Measurements from ENCODE around the gene C9orf153. TPM values are rescaled to one million over a fixed set of nuclear protein-coding genes. Genes with fewer than 3 reads are reported as not detected.
A peak's percentile ranks its signal among the peaks of the same experiment; 100 is the strongest.

The C9orf153 gene
- total and polyA plus RNA-seq, 2 of the 8 experiments (the other 6 are each of a cell fraction or from before 2014, with no cell fraction given): not detected

DNA sequence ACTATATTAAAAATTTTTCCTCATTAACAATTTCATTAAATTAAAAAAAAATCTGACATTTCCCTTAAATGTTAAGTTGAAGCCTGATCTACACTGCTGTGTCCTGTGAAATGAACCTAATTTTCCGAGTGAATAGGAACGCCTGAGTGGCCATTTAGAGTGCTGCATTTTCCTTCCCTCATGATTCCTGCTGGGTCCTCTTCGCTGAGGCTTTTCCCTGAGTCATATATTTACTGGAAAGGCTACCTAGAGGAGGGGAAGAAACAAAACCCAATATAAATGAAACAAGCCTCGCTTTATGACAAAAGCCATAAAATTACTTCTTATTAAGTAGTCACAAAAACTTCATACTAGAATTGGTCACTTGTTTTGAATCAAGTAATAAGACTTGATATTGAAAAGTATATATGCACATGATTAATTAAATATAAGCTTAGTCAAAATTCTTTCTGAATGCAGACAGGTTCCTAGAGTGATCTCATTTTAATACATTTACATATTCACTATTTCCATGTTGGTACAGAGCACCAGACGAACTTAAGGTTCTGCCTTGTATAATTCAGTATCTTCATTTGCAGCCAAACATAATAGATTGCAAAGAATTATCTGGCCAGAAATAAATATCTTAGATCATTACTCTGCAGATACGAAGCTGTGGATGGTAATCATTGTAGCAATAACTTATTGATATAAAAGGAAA lies 29.2 kb upstream of the C9orf153 start:
- Histone ChIP-seq H3K4me2 (ENCODE audit: insufficient read depth in 1 of 2, low read depth in 2 of 2, low read length in 2 of 2) (0 out of 4 replicates have a peak overlapping the region, but pooled peaks of 1 of the 2 experiments have one; percentile 0), H3K79me1 (ENCODE audit: low read depth, low read length) (no peaks in the 10 kb centered on the region), H4K5ac (ENCODE audit: insufficient read length, low read depth, low read length) (no peak overlapping the region), H2BK12ac (ENCODE audit: low read depth, low read length) (no peak overlapping the region), H3K23ac (ENCODE audit: insufficient read length) (no peak overlapping the region), H4K91ac (replicated peaks; ENCODE audit: insufficient read length, low read length) (no peak overlapping the region), H2BK120ac (replicated peaks; ENCODE audit: low read depth, low read length) (no peak overlapping the region), H4K8ac (ENCODE audit: extremely low read depth, insufficient read depth, low read length) (no peak overlapping the region), H3K56ac (replicated peaks; ENCODE audit: insufficient read length, low read depth, low read length) (no peak overlapping the region), H3K36me3 (ENCODE audit: control insufficient read depth in 2 of 4, insufficient read depth in 4 of 4, low read length in 3 of 4) (no peaks in the 10 kb centered on the region), H3K9me3 (ENCODE audit: insufficient read depth in 2 of 2, low read depth in 1 of 2, low read length in 1 of 2) (no peaks in the 10 kb centered on the region), H3K18ac (ENCODE audit: extremely low read depth, low read length) (no peak overlapping the region), H3K4me1 (replicated peaks in 1 of 4; ENCODE audit: control insufficient read depth in 3 of 4, insufficient read depth in 4 of 4, low read length in 3 of 4) (peaks cover 0 to 5% (median 1%) of the 10 kb centered on the region in 4 experiments; a peak in 3 of 7 replicates), H2BK5ac (ENCODE audit: low read depth, low read length) (no peak overlapping the region), H2BK20ac (ENCODE audit: low read length) (no peak overlapping the region), H3K4ac (replicated peaks; ENCODE audit: insufficient read length, low read depth, low read length) (no peak overlapping the region), H3K27ac (ENCODE audit: low read depth, low read length) (no peak overlapping the region), H2BK15ac (ENCODE audit: low read length) (no peak overlapping the region), H3K27me3 (replicated peaks in 1 of 4; ENCODE audit: control insufficient read depth in 3 of 4, extremely low read depth in 1 of 4, insufficient read depth in 3 of 4, low read length in 3 of 4) (no peaks in the 10 kb centered on the region), H3K14ac (ENCODE audit: insufficient read length) (no peak overlapping the region), H3K79me2 (ENCODE audit: control insufficient read depth in 1 of 2, insufficient read depth in 2 of 2, low read length in 2 of 2) (no peaks in the 10 kb centered on the region), H3K23me2 (ENCODE audit: low read depth, low read length) (no peaks in the 10 kb centered on the region), H3K9ac (replicated peaks in 1 of 4; ENCODE audit: extremely low read depth in 1 of 4, low read depth in 3 of 4, low read length in 3 of 4) (no peak overlapping the region), H2AFZ (ENCODE audit: low read length) (no peak overlapping the region), H4K20me1 (replicated peaks in 1 of 2; ENCODE audit: control insufficient read depth in 1 of 2, insufficient read depth in 2 of 2, low read length in 2 of 2) (no peaks in the 10 kb centered on the region), H2AK5ac (ENCODE audit: low read depth, low read length) (no peak overlapping the region), H3K4me3 (ENCODE audit: extremely low read depth in 1 of 4, insufficient read depth in 2 of 4, low read depth in 3 of 4, low read length in 4 of 4) (no peak overlapping the region)
- ChIA-PET CTCF (ENCODE audit: partially characterized antibody) (no interaction called here), POLR2A (ENCODE audit: partially characterized antibody) (no interaction called here)
- 62% methylated on average over 6 of the region's 6 CpGs; no CpG with 5 or more reads in 1 of the 2 experiments for WGBS, 2 experiments (ENCODE audit: extremely low coverage in 1 of 2, insufficient coverage in 1 of 2, insufficient read length in 1 of 2, insufficient replicate concordance in 2 of 2, low coverage in 1 of 2, low lambda C conversion rate in 2 of 2, missing lambda C conversion rate in 1 of 2)
- FAIRE-seq (no peak), DNase-seq (ENCODE audit: low read depth in 1 of 2, low spot score in 2 of 2) (no peak)
- TF ChIP-seq CEBPB (IDR thresholded peaks at IDR 0.05; ENCODE audit: low read depth, low read length) (no peak), BACH1 (IDR thresholded peaks at IDR 0.05; ENCODE audit: low read length) (peak; percentile 81), ASH2L (IDR thresholded peaks at IDR 0.05; ENCODE audit: low read length) (no peak), E2F6 (IDR thresholded peaks at IDR 0.05) (no peak), MAFK (IDR thresholded peaks at IDR 0.05; ENCODE audit: low read depth, low read length) (peak; percentile 56), BRCA1 (IDR thresholded peaks at IDR 0.05; ENCODE audit: low read depth, low read length) (no peak), EZH2 (IDR thresholded peaks at IDR 0.05; ENCODE audit: low read depth, low read length, severe bottlenecking) (no peak), GABPA (IDR thresholded peaks at IDR 0.05; ENCODE audit: borderline replicate concordance, insufficient read depth, low read length) (no peak), SUZ12 (IDR thresholded peaks at IDR 0.05; ENCODE audit: low read length) (no peak), RAD21 (IDR thresholded peaks at IDR 0.05 in 1 of 2, conservative IDR thresholded peaks at IDR 0.05 in 1 of 2; ENCODE audit: low read depth in 2 of 2, low read length in 2 of 2) (no peak)
- TF ChIP-seq, protein P1, sequence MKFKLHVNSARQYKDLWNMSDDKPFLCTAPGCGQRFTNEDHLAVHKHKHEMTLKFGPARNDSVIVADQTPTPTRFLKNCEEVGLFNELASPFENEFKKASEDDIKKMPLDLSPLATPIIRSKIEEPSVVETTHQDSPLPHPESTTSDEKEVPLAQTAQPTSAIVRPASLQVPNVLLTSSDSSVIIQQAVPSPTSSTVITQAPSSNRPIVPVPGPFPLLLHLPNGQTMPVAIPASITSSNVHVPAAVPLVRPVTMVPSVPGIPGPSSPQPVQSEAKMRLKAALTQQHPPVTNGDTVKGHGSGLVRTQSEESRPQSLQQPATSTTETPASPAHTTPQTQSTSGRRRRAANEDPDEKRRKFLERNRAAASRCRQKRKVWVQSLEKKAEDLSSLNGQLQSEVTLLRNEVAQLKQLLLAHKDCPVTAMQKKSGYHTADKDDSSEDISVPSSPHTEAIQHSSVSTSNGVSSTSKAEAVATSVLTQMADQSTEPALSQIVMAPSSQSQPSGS (IDR thresholded peaks at IDR 0.05; ENCODE audit: low read length): no peak

Data from H1 (cell line).